Ovary (tissue), 9 donors: Measurements from ENCODE around the gene KLHL22. TPM values are rescaled to one million over a fixed set of nuclear protein-coding genes. Genes with fewer than 3 reads are reported as not detected.

Experiments
- DNase-seq, 5 donors: peaks; one replicate each; pipeline ENCODE4 v3.0.0-alpha.2; 2019 to 2020
- H3K27ac ChIP-seq, 2 donors: fragments of 200-600 bp; one replicate each; pipeline versions ENCODE4 v1.5.1 to v1.8.0; 2019 to 2022
- H3K27me3 ChIP-seq: fragments of 200-600 bp; one replicate; pipeline ENCODE4 v1.8.0; 2022
- H3K36me3 ChIP-seq: fragments of 200-600 bp; sonication (generic); one replicate; pipeline ENCODE4 v1.5.1; 2019
- H3K4me1 ChIP-seq: one replicate; pipeline ENCODE4 v1.8.1; 2013; ENCODE audit warnings: mild to moderate bottlenecking, moderate library complexity; ENCODE audit not compliant: insufficient read depth
- H3K4me3 ChIP-seq: fragments of 200-600 bp; sonication (generic); one replicate; pipeline ENCODE4 v1.5.1; 2017
- H3K9me3 ChIP-seq, 2 donors: fragments of 200-600 bp in 1 of 2; sonication (generic) in 1 of 2; one replicate each; pipeline versions ENCODE4 v1.5.1 to v1.8.1; 2013 to 2019; ENCODE audit warnings: mild to moderate bottlenecking in 1 of 2, moderate library complexity in 1 of 2
- CTCF ChIP-seq, 3 donors: fragments of 450-650 bp in 2 of 3; fragments of 200-600 bp in 1 of 3; IDR thresholded peaks; one replicate each; pipeline versions ENCODE4 v1.5.1 to v1.8.0; 2016 to 2022; ENCODE audit warnings: antibody characterized with exemption in 3 of 3, mild to moderate bottlenecking in 1 of 3
- EP300 ChIP-seq: sonication (generic); formaldehyde crosslinking; IDR thresholded peaks from one replicate; pipeline ENCODE4 v1.6.1; 2017; ENCODE audit warnings: antibody characterized with exemption
- POLR2A ChIP-seq: fragments of 450-650 bp; IDR thresholded peaks from one replicate; pipeline ENCODE4 v1.6.1; 2017; ENCODE audit warnings: antibody characterized with exemption, mild to moderate bottlenecking, moderate library complexity
- WGBS, 3 donors: extraction: QIAGEN DNeasy Blood & Tissue Kit in 1 of 3; methylation state at CpG; one replicate each; pipeline versions ENCODE4 v1.1.5 to v1.1.7; 2013 to 2017; 5-methylcytosine and 5-hydroxymethylcytosine counted together
- intact Hi-C, 4 donors: fragments of 100-400 bp; cut with DNase I; formaldehyde crosslinking; loops; one replicate each; pipeline versions ENCODE4 v1.11.0 to v1.15.1; 2022 to 2023
- polyA plus RNA-seq, 2 donors: library from polyadenylated mRNA; stranded (reverse); fragments of 200-250 nt in 1 of 2; fragments of 350-450 nt in 1 of 2; fragmentation: Illumina TruSeq in 1 of 2; extraction: RNeasy Lipid Tissue Mini Kit (QIAGEN cat#74804) in 1 of 2; gene quantifications; one replicate each; pipeline ENCODE4 v1.2.3, GENCODE V29; 2013 to 2014
- total RNA-seq, 7 donors: library from RNA; depleted of rRNA in 2 of 7; stranded (reverse); fragments of >200 nt in 2 of 7; fragmentation: NEBNext Ultra II Directional in 3 of 7; extraction: Animal tissue kit (Norgen Biotek cat#: 25700) in 3 of 7; gene quantifications; one replicate each; pipeline versions ENCODE4 v1.1.0 to v1.2.4, GENCODE V29; 2016 to 2023
- donor health status: DM: no; HTN: no; CAD: no; lungs with moderate emphysema.
- donor health status: DM: no; HTN: no; CAD: no.
- donor health status: Bipolar disorder and iron deficiency.
- donor health status: DM: yes; HTN: yes; CAD: no.
- donor health status: DM: no; HTN: no; CAD: no.
- donor health status: DM: yes; HTN: yes; CAD: no.

The KLHL22 gene
- total and polyA plus RNA-seq, 9 donors: 24.6 to 42.9 (median 28.7) TPM

GRCh38 chr22:20408891-20409290 lies 86.7 kb downstream of the KLHL22 start:
- intact Hi-C loops: loop anchor here in 1 of 4 donors (10.0 kb wide), 1 partner anchor 434 kb away; no protein-coding TSS in a partner anchor
- 95 to 97% (median 95%) methylated on average over 4 of the region's 4 CpGs for WGBS, 3 donors
- Histone ChIP-seq H3K27ac (no peak overlapping the region), H3K4me3 (no peak overlapping the region), H3K4me1 (no peaks in the 10 kb centered on the region), H3K36me3 (no peaks in the 10 kb centered on the region), H3K27me3 (no peaks in the 10 kb centered on the region), H3K9me3 (no peaks in the 10 kb centered on the region)
- TF ChIP-seq CTCF (IDR thresholded peaks at IDR 0.05) (no peak), EP300 (no peak), POLR2A (no peak)
- DNase-seq: peak in 1 of 5 donors; percentile 5

GRCh38 chr22:20407829-20408228 lies 87.8 kb downstream of the KLHL22 start:
- peak in 1 of 5 donors; percentile 3 for DNase-seq
- H3K4me3 ChIP-seq: no peak overlapping the region
- H3K27me3 ChIP-seq: no peaks in the 10 kb centered on the region
- H3K4me1 ChIP-seq: no peaks in the 10 kb centered on the region
- H3K27ac ChIP-seq: no peak overlapping the region
- WGBS, 3 donors: 80 to 93% (median 81%) methylated on average over 3 of the region's 3 CpGs
- TF ChIP-seq CTCF (IDR thresholded peaks at IDR 0.05): no peak
- TF ChIP-seq POLR2A: no peak
- no peaks in the 10 kb centered on the region for H3K9me3 ChIP-seq
- H3K36me3 ChIP-seq: no peaks in the 10 kb centered on the region
- intact Hi-C loops: loop anchor here in 1 of 4 donors (10.0 kb wide), 1 partner anchor 433 kb away; no protein-coding TSS in a partner anchor

- TF ChIP-seq CTCF (IDR thresholded peaks at IDR 0.05) (no peak), EP300 (no peak), POLR2A (no peak)
- 88 to 94% (median 90%) methylated on average over 13 of the region's 13 CpGs for WGBS, 3 donors
- Histone ChIP-seq H3K27ac (no peak overlapping the region), H3K9me3 (no peaks in the 10 kb centered on the region), H3K36me3 (no peaks in the 10 kb centered on the region), H3K27me3 (no peaks in the 10 kb centered on the region), H3K4me1 (no peaks in the 10 kb centered on the region), H3K4me3 (no peak overlapping the region)
- DNase-seq: no peak
- intact Hi-C loops: loop anchor here in 1 of 4 donors (10.0 kb wide), 1 partner anchor 432 kb away; no protein-coding TSS in a partner anchor
Measured at GRCh38 chr22:20406686-20407408, 88.7 kb downstream of the KLHL22 start.

- Histone ChIP-seq H3K9me3 (no peaks in the 10 kb centered on the region), H3K27ac (no peak overlapping the region), H3K4me3 (no peak overlapping the region), H3K36me3 (no peaks in the 10 kb centered on the region), H3K27me3 (no peaks in the 10 kb centered on the region), H3K4me1 (no peaks in the 10 kb centered on the region)
- WGBS, 3 donors: 93 to 97% (median 93%) methylated on average over 62 of the region's 62 CpGs
- no peak for DNase-seq
- TF ChIP-seq POLR2A (no peak), EP300 (no peak), CTCF (IDR thresholded peaks at IDR 0.05) (no peak)
- intact Hi-C loops: loop anchor here in 1 of 4 donors (10.0 kb wide), 1 partner anchor 431 kb away; no protein-coding TSS in a partner anchor
Measured at GRCh38 chr22:20405931-20406685, 89.5 kb downstream of the KLHL22 start.
